ENCODE data around the gene TXNL4A. TPM values are rescaled to one million over a fixed set of nuclear protein-coding genes. Genes with fewer than 3 reads are reported as not detected.
A peak's percentile ranks its signal among the peaks of the same experiment; 100 is the strongest.
"Not testable (repeated sequence)": the region's sequence is repeated elsewhere in the genome, so short reads cannot be mapped to it uniquely, and the experiment has no call there.

The TXNL4A gene
- total RNA-seq, 2 donors from 2014 or later: 101 to 138 TPM

DNA sequence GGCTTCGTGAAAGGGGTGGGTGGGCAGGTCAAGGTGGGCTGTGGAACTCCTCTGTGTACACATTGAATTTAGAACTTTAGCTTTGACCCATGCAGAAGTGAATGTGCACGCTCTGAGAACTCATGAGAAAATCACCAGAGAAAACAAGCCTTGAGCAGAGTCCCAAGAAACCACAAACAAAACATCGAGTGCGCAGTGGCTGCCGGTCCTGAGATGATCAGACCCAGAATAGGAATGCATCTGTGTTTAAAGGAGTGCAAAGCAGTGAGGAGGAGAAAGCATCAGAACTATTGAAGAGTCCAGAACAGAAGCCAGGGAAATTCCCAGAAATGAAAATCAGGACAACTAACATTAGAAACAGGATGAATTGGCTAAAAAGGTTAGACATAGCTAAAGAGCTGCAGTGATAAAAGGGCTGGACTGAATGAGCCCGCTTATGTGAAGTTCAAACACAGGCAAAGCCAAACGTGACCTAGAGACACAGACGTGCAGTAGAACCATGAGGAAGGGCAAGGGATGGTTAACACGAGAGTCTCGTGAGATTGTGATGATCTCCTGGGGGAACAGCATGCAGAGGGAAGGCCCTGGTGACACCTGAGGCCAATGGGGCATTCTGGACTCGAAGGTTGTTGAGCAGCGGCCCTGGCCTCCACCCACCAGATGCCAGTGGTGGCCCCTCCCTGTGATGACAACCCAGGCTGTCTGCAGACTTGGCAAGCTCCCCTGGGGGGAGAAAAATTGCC is 16.4 kb upstream of the TXNL4A start:
- intact Hi-C loops (cut with DNase I): no loop called here
- no peak overlapping the region for H3K9ac ChIP-seq (ENCODE audit: low read depth in 2 of 2, low read length in 2 of 2)

DNA sequence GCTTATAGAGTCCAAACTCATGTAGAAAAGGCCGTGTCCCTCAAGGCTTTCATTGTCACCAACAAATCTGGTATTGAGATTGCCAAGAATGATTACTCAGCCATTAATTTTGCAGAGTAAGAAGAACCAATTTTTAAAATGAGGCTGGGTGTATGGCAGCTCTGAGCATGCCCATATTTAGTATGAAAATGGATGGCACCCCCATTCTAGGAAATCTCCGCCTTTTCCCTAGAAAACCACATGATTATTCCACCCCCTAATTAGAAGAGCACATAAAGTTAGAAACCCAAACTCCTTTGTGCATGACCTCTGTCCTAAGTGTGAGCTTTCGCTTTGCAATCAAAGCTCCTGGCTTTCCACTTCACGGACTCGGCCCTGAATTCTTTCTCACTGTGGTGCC is 14.1 kb upstream of the TXNL4A start:
- H3K27ac ChIP-seq: no peak overlapping the region
- H3K27me3 ChIP-seq: no peaks in the 10 kb centered on the region
- no peaks in the 10 kb centered on the region for H3K36me3 ChIP-seq
- TF ChIP-seq, protein P1, sequence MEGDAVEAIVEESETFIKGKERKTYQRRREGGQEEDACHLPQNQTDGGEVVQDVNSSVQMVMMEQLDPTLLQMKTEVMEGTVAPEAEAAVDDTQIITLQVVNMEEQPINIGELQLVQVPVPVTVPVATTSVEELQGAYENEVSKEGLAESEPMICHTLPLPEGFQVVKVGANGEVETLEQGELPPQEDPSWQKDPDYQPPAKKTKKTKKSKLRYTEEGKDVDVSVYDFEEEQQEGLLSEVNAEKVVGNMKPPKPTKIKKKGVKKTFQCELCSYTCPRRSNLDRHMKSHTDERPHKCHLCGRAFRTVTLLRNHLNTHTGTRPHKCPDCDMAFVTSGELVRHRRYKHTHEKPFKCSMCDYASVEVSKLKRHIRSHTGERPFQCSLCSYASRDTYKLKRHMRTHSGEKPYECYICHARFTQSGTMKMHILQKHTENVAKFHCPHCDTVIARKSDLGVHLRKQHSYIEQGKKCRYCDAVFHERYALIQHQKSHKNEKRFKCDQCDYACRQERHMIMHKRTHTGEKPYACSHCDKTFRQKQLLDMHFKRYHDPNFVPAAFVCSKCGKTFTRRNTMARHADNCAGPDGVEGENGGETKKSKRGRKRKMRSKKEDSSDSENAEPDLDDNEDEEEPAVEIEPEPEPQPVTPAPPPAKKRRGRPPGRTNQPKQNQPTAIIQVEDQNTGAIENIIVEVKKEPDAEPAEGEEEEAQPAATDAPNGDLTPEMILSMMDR (IDR thresholded peaks at IDR 0.05): no peak
- H3K4me1 ChIP-seq: no peaks in the 10 kb centered on the region
- DNase-seq: no peak
- no peaks in the 10 kb centered on the region for H3K9me3 ChIP-seq
- intact Hi-C loops (cut with DNase I): no loop called here
- H3K4me3 ChIP-seq: no peak overlapping the region
- no peak overlapping the region for H3K9ac ChIP-seq (ENCODE audit: low read depth in 2 of 2, low read length in 2 of 2)

More for the DNA sequence above, 16.4 kb upstream of the TXNL4A start:
- Histone ChIP-seq H3K9me3 (no peaks in the 10 kb centered on the region), H3K4me3 (no peak overlapping the region), H3K36me3 (no peaks in the 10 kb centered on the region), H3K27me3 (no peaks in the 10 kb centered on the region), H3K27ac (no peak overlapping the region), H3K4me1 (no peaks in the 10 kb centered on the region)
- TF ChIP-seq, protein P1 (IDR thresholded peaks at IDR 0.05): no peak
- no peak for DNase-seq

DNA sequence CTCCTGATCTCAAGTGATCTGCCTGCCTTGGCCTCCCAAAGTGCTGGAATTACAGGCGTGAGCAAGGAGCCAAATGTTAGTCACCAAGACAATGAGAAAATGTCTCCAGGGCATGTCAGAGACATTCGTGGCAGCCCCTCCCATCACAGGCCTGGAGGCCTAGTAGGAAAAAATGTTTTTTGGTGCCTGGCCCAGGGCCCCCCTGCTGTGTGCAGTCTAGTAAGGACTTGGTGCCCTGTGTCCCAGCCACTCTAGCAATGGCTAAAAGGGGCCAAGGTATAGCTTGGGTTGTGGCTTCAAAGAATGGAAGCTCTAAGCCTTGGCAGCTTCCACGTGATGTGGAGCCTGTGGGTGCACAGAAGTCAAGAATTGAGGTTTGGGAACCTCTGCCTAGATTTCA is 12.5 kb upstream of the TXNL4A start:
- Histone ChIP-seq H3K27me3 (no peaks in the 10 kb centered on the region), H3K9me3 (no peaks in the 10 kb centered on the region), H3K9ac (ENCODE audit: low read depth in 2 of 2, low read length in 2 of 2) (no peak overlapping the region), H3K27ac (no peak overlapping the region), H3K4me3 (no peak overlapping the region), H3K4me1 (no peaks in the 10 kb centered on the region), H3K36me3 (no peaks in the 10 kb centered on the region)
- TF ChIP-seq, protein P1 (IDR thresholded peaks at IDR 0.05): no peak
- intact Hi-C loops (cut with DNase I): no loop called here
- no peak for DNase-seq

DNA sequence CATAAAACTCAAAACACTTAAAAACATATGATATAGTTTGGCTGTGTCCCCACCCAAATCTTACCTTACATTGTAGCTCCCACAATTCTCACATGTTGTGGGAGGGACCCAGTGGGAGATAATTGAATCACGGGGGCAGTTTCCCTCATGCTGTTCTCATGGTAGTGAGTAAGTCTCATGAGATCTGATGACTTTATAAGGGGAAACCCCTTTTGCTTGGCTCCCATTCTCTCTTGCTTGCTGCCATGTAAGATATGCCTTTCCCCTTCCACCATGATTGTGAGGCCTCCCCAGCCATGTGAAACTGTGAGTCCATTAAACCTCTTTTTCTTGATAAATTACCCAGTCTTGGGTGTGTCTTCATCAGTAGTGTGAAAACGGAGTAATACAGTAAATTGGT is 11.3 kb upstream of the TXNL4A start:
- H3K9ac ChIP-seq (ENCODE audit: low read depth in 2 of 2, low read length in 2 of 2); DNase-seq; H3K4me3 ChIP-seq; H3K9me3 ChIP-seq; H3K27me3 ChIP-seq; H3K4me1 ChIP-seq; H3K27ac ChIP-seq; intact Hi-C loops (cut with DNase I); H3K36me3 ChIP-seq: not testable (repeated sequence)

DNA sequence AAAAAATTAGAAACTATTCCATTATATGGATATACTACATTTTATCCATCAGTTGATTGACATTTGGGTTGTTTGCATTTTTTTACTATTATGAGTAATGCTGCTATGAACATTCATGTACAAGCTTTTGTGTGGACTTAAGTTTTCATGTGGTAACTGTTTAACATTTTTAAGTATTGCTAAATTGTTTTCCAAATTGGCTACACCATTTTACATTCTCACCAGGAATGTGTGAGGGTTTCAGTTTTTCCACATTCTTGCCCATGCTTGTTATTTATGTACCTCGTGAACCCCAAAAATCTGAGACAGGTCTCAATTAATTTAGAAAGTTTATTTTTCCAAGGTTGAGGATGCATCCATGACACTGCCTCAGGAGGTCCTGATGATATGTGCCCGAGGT is 3.1 kb upstream of the TXNL4A start:
- no peak for DNase-seq
- intact Hi-C loops (cut with DNase I): no loop called here
- H3K4me3 ChIP-seq: no peak overlapping the region
- H3K27ac ChIP-seq: no peak overlapping the region
- no peaks in the 10 kb centered on the region for H3K27me3 ChIP-seq
- H3K4me1 ChIP-seq: peaks cover 12% of the 10 kb centered on the region
- no peak overlapping the region for H3K9ac ChIP-seq (ENCODE audit: low read depth in 2 of 2, low read length in 2 of 2)
- TF ChIP-seq, protein P1 (IDR thresholded peaks at IDR 0.05): no peak
- no peaks in the 10 kb centered on the region for H3K9me3 ChIP-seq
- no peaks in the 10 kb centered on the region for H3K36me3 ChIP-seq

DNA sequence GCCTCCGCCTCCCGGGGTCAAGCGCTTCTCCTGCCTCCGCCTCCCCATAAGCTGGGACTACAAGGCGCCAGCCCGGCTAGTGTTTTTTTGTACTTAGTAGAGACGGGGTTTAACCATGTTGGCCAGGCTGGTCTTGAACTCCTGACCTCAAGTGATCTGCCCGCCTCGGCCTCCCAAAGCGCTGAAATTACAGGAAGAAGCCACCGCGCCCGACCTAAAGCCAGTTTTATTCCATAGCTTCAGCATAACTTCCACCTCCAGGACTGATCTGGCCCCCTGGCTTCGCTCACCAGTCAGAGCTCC is 783 bp upstream of the TXNL4A start:
- intact Hi-C loops (cut with DNase I): loop anchor here (10.0 kb wide), 1 partner anchor 54 kb away; no protein-coding TSS in a partner anchor
- no peaks in the 10 kb centered on the region for H3K27me3 ChIP-seq

More for the DNA sequence above, 783 bp upstream of the TXNL4A start:
- H3K4me1 ChIP-seq: peaks cover 14% of the 10 kb centered on the region
- peak overlapping the region; percentile 92 to 94 for H3K9ac ChIP-seq (ENCODE audit: low read depth in 2 of 2, low read length in 2 of 2)
- TF ChIP-seq, protein P1 (IDR thresholded peaks at IDR 0.05): no peak
- H3K27ac ChIP-seq: peak overlapping the region; percentile 85
- no peak for DNase-seq
- H3K4me3 ChIP-seq: peak overlapping the region; percentile 89
- no peaks in the 10 kb centered on the region for H3K36me3 ChIP-seq
- H3K9me3 ChIP-seq: no peaks in the 10 kb centered on the region

Measured in colonic mucosa (tissue), 4 donors.